OCI-LY3 (cell line): Measurements from ENCODE around the gene ZC3H10.
A peak's percentile ranks its signal among the peaks of the same experiment; 100 is the strongest.

Source experiments
- H2AFZ ChIP-seq: fragments of 200-600, 300-600 bp; shearing (Covaris generic); 2 replicates; pipeline ENCODE4 v1.6.0; 2014; ENCODE audit warnings: antibody characterized with exemption, low read depth, low read length
- H3K27ac ChIP-seq: fragments of 200-600, 300-600 bp; sonication (generic); 2 replicates; pipeline ENCODE4 v1.5.1; 2014; ENCODE audit warnings: mild to moderate bottlenecking, low read length, moderate library complexity, mixed read lengths
- H3K27me3 ChIP-seq: fragments of 200-600, 300-600 bp; sonication (generic); 2 replicates; pipeline ENCODE4 v1.6.1; 2014; ENCODE audit warnings: low read depth, low read length, mixed read lengths
- H3K36me3 ChIP-seq: fragments of 200-600, 300-600 bp; sonication (generic); replicated peaks from 2 replicates; pipeline ENCODE3; 2014; ENCODE audit warnings: low read depth, low read length, mixed read lengths
- H3K4me1 ChIP-seq: fragments of 300-600, 200-600 bp; sonication (generic); 2 replicates; pipeline ENCODE4 v1.6.1; 2014; ENCODE audit warnings: low read length, mixed read lengths
- H3K4me2 ChIP-seq: fragments of 200-600, 300-600 bp; sonication (generic); 2 replicates; pipeline ENCODE4 v1.6.1; 2014; ENCODE audit warnings: low read length, mixed read lengths
- H3K4me3 ChIP-seq: fragments of 300-600, 200-600 bp; sonication (generic); 2 replicates; pipeline ENCODE4 v1.5.1; 2014; ENCODE audit warnings: antibody characterized with exemption, mild to moderate bottlenecking, low read length, moderate library complexity
- H3K79me2 ChIP-seq: fragments of 300-600, 200-600 bp; shearing (Covaris generic); 2 replicates; pipeline ENCODE4 v1.6.1; 2014; ENCODE audit warnings: mild to moderate bottlenecking, low read length, mixed read lengths
- H3K9ac ChIP-seq: fragments of 300-600, 200-600 bp; shearing (Covaris generic); 2 replicates; pipeline ENCODE4 v1.6.0; 2014; ENCODE audit warnings: mild to moderate bottlenecking, low read length, moderate library complexity
- H3K9me3 ChIP-seq: fragments of 200-600, 300-600 bp; shearing (Covaris generic); 2 replicates; pipeline ENCODE4 v1.6.1; 2014; ENCODE audit warnings: low read length, mixed read lengths; ENCODE audit not compliant: insufficient read depth
- H4K20me1 ChIP-seq: fragments of 200-600, 300-600 bp; sonication (generic); 2 replicates; pipeline ENCODE4 v1.6.1; 2016; ENCODE audit warnings: low read length, mixed read lengths; ENCODE audit not compliant: insufficient read depth
- CTCF ChIP-seq: fragments of 200-600, 300-600 bp; sonication (generic); IDR thresholded peaks from 2 replicates; pipeline ENCODE4 v1.5.1; 2014; ENCODE audit warnings: antibody characterized with exemption, low read length, low read depth
- EZH2phosphoT487 ChIP-seq: fragments of 200-600 bp; shearing (Covaris generic); IDR thresholded peaks from 2 replicates; pipeline ENCODE4 v1.6.1; 2018; ENCODE audit warnings: antibody characterized with exemption, mixed run types, low read depth

ZC3H10 gene

GRCh38 chr12:56078427-56078826 is 39.6 kb upstream of the ZC3H10 start:
- H3K9ac ChIP-seq: no peak overlapping the region
- no peaks in the 10 kb centered on the region for H4K20me1 ChIP-seq
- no peaks in the 10 kb centered on the region for H3K79me2 ChIP-seq
- no peaks in the 10 kb centered on the region for H3K9me3 ChIP-seq
- TF ChIP-seq CTCF: no peak
- TF ChIP-seq EZH2phosphoT487: no peak
- H2AFZ ChIP-seq: no peak overlapping the region
- H3K4me1 ChIP-seq: no peaks in the 10 kb centered on the region
- no peak overlapping the region for H3K4me3 ChIP-seq
- no peak overlapping the region; the same call in 1 of the 2 replicates for H3K4me2 ChIP-seq
- H3K27me3 ChIP-seq: peaks cover 27% of the 10 kb centered on the region
- no peak overlapping the region for H3K27ac ChIP-seq
- no peaks in the 10 kb centered on the region for H3K36me3 ChIP-seq

- Histone ChIP-seq H3K4me1 (no peaks in the 10 kb centered on the region), H3K27ac (no peak overlapping the region), H3K4me3 (peak overlapping the region; percentile 86), H3K9me3 (no peaks in the 10 kb centered on the region), H3K4me2 (peak overlapping the region; percentile 78), H3K27me3 (peaks cover 33% of the 10 kb centered on the region), H3K79me2 (no peaks in the 10 kb centered on the region), H2AFZ (peak overlapping the region; percentile 95), H4K20me1 (no peaks in the 10 kb centered on the region), H3K36me3 (no peaks in the 10 kb centered on the region), H3K9ac (peak overlapping the region; percentile 65)
- TF ChIP-seq CTCF (peak; percentile 37), EZH2phosphoT487 (no peak)
Measured at GRCh38 chr12:56078931-56079722, 38.9 kb upstream of the ZC3H10 start.

- Histone ChIP-seq H3K27me3 (peaks cover 33% of the 10 kb centered on the region), H3K79me2 (no peaks in the 10 kb centered on the region), H3K4me2 (peak within 1 kb of the TSS; percentile 78), H4K20me1 (no peaks in the 10 kb centered on the region), H3K4me1 (no peaks in the 10 kb centered on the region), H3K27ac (no peak within 1 kb of the TSS), H3K4me3 (peak within 1 kb of the TSS; percentile 86), H3K9ac (peak within 1 kb of the TSS; percentile 65), H2AFZ (peak within 1 kb of the TSS; percentile 95), H3K9me3 (no peaks in the 10 kb centered on the region), H3K36me3 (no peaks in the 10 kb centered on the region)
- TF ChIP-seq EZH2phosphoT487 (no peak), CTCF (no peak)
Measured at GRCh38 chr12:56079723-56080555, 38.1 kb upstream of the ZC3H10 start, which contains the start of gene ERBB3. TSS of gene ERBB3 (plus strand) at chr12:56080165. CDS start at chr12:56080301, 136 bp downstream.

- no peak overlapping the region for H3K27ac ChIP-seq
- H3K4me1 ChIP-seq: no peaks in the 10 kb centered on the region
- no peak overlapping the region for H2AFZ ChIP-seq
- no peak overlapping the region for H3K4me3 ChIP-seq
- peaks cover 33% of the 10 kb centered on the region for H3K27me3 ChIP-seq
- H3K4me2 ChIP-seq: no peak overlapping the region; the same call in 1 of the 2 replicates
- H3K79me2 ChIP-seq: no peaks in the 10 kb centered on the region
- H3K9ac ChIP-seq: no peak overlapping the region
- H3K36me3 ChIP-seq: no peaks in the 10 kb centered on the region
- no peaks in the 10 kb centered on the region for H3K9me3 ChIP-seq
- TF ChIP-seq CTCF: no peak
- no peak for TF ChIP-seq EZH2phosphoT487
- H4K20me1 ChIP-seq: no peaks in the 10 kb centered on the region
Measured at GRCh38 chr12:56080556-56081138, 37.4 kb upstream of the ZC3H10 start.
